DND-41 (cell line): ENCODE results near the gene ATP9B.

Experiments used
- ATAC-seq: fragments of 200-7000 bp; cut with Tn5 transposase; 3 replicates; pipeline ENCODE4 v1.9.1; 2021; ENCODE audit warnings: low read depth; ENCODE audit not compliant: insufficient read depth
- DNase-seq: peaks from one replicate; pipeline ENCODE4 v3.0.0-alpha.2; 2020
- H2AFZ ChIP-seq: 2 replicates; pipeline ENCODE4 v1.6.0; 2012; ENCODE audit warnings: low read depth, low read length
- H3K27ac ChIP-seq: 2 replicates; pipeline ENCODE4 v1.5.1; 2012; ENCODE audit warnings: low read length, inconsistent platforms
- H3K27me3 ChIP-seq: fragments of 200-600 bp; sonication (generic); 2 replicates; pipeline ENCODE4 v1.6.0; 2012; ENCODE audit warnings: low read length, mild to moderate bottlenecking, inconsistent platforms; ENCODE audit not compliant: insufficient read depth, poor library complexity
- H3K36me3 ChIP-seq: 2 replicates; pipeline ENCODE4 v1.5.1; 2012; ENCODE audit warnings: low read length, inconsistent platforms; ENCODE audit not compliant: insufficient read depth
- H3K4me1 ChIP-seq: 2 replicates; pipeline ENCODE4 v1.5.1; 2012; ENCODE audit warnings: mild to moderate bottlenecking, low read length; ENCODE audit not compliant: insufficient read depth
- H3K4me2 ChIP-seq: 2 replicates; pipeline ENCODE4 v1.6.0; 2012; ENCODE audit warnings: mild to moderate bottlenecking, moderate library complexity, low read length, inconsistent platforms; ENCODE audit not compliant: insufficient read depth
- H3K4me3 ChIP-seq, 2 experiments: fragments of 200-600 bp in 1 of 2; shearing (Covaris generic) in 1 of 2; 2 replicates each; pipeline ENCODE4 v1.5.1; 2012 to 2016; ENCODE audit warnings: inconsistent platforms in 2 of 2, low read length in 2 of 2, mild to moderate bottlenecking in 2 of 2, low read depth in 1 of 2, moderate library complexity in 1 of 2
- H3K79me2 ChIP-seq: 2 replicates; pipeline ENCODE4 v1.6.0; 2012; ENCODE audit warnings: low read length, inconsistent platforms; ENCODE audit not compliant: insufficient read depth
- H3K9ac ChIP-seq: 2 replicates; pipeline ENCODE4 v1.6.0; 2012; ENCODE audit warnings: low read depth, mild to moderate bottlenecking, inconsistent platforms, low read length, moderate library complexity
- H3K9me3 ChIP-seq: 2 replicates; pipeline ENCODE4 v1.5.1; 2012; ENCODE audit warnings: low read length, moderate library complexity, mild to moderate bottlenecking, inconsistent platforms; ENCODE audit not compliant: insufficient read depth, severe bottlenecking
- H4K20me1 ChIP-seq: 2 replicates; pipeline ENCODE4 v1.6.0; 2012; ENCODE audit warnings: low read length; ENCODE audit not compliant: insufficient read depth
- CTCF ChIP-seq: IDR thresholded peaks from 2 replicates; pipeline ENCODE4 v1.5.1; 2012; ENCODE audit warnings: borderline replicate concordance, low read length, moderate library complexity, mild to moderate bottlenecking; ENCODE audit not compliant: poor library complexity, severe bottlenecking; ENCODE audit errors: extremely low read depth
- EZH2 ChIP-seq: IDR thresholded peaks from 3 replicates; pipeline ENCODE4 v1.6.1; 2012; ENCODE audit warnings: borderline replicate concordance, low read depth, mild to moderate bottlenecking, moderate library complexity, low read length, inconsistent platforms; ENCODE audit not compliant: severe bottlenecking

ATP9B gene

GRCh38 chr18:79151191-79151590, 82.0 kb downstream of the ATP9B start:
- DNase-seq (no peak), ATAC-seq (no peak)
- no peak overlapping the region for H3K9ac ChIP-seq
- peaks cover 27% of the 10 kb centered on the region; the same call in 1 of the 2 replicates for H3K36me3 ChIP-seq
- TF ChIP-seq EZH2 (no peak), CTCF (no peak)
- H3K4me2 ChIP-seq: no peak overlapping the region
- no peaks in the 10 kb centered on the region for H3K79me2 ChIP-seq
- H3K27ac ChIP-seq: no peak overlapping the region
- H3K9me3 ChIP-seq: no peaks in the 10 kb centered on the region
- H3K4me3 ChIP-seq: no peak overlapping the region
- H3K27me3 ChIP-seq: no peaks in the 10 kb centered on the region
- H4K20me1 ChIP-seq: no peaks in the 10 kb centered on the region
- H2AFZ ChIP-seq: no peak overlapping the region
- no peaks in the 10 kb centered on the region for H3K4me1 ChIP-seq

- Histone ChIP-seq H4K20me1 (no peaks in the 10 kb centered on the region), H3K79me2 (no peaks in the 10 kb centered on the region), H3K27me3 (no peaks in the 10 kb centered on the region), H3K27ac (no peak overlapping the region), H2AFZ (no peak overlapping the region), H3K4me1 (no peaks in the 10 kb centered on the region), H3K9ac (no peak overlapping the region), H3K9me3 (no peaks in the 10 kb centered on the region), H3K4me3 (no peak overlapping the region), H3K36me3 (peaks cover 32% of the 10 kb centered on the region; the same call in 1 of the 2 replicates), H3K4me2 (no peak overlapping the region)
- ATAC-seq (no peak), DNase-seq (no peak)
- no peak for TF ChIP-seq CTCF
- no peak for TF ChIP-seq EZH2
Measured at GRCh38 chr18:79156327-79156726, 87.1 kb downstream of the ATP9B start.

GRCh38 chr18:79164706-79165105, 95.5 kb downstream of the ATP9B start:
- Histone ChIP-seq H3K4me2 (no peak overlapping the region), H3K9ac (no peak overlapping the region), H3K27ac (no peak overlapping the region), H4K20me1 (no peaks in the 10 kb centered on the region), H3K27me3 (no peaks in the 10 kb centered on the region), H3K4me1 (no peaks in the 10 kb centered on the region), H3K79me2 (no peaks in the 10 kb centered on the region), H3K9me3 (no peaks in the 10 kb centered on the region), H3K36me3 (peaks cover 32% of the 10 kb centered on the region), H2AFZ (no peak overlapping the region), H3K4me3 (no peak overlapping the region)
- DNase-seq (no peak), ATAC-seq (no peak)
- TF ChIP-seq EZH2 (no peak), CTCF (no peak)

DNA sequence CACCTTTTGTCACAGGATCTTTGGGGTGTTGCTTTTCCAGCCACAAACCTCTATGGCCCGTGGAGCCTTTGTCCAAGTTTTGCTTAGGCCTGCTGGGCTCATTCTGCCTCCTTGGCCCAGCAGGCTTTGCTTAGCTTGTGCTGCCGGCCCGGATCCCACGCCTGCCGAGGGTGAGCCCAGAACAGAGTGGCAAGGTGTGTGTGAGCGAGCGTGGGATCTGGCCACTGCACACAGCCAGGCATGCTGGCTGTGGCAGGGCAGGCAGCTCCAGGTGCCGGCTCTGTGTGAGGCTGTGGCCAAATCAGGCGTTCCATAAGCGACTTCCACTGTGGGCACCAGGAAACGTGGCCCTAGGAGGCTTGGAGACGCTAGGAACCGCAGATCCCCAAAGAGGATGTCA, 97.5 kb downstream of the ATP9B start:
- no peak overlapping the region for H3K4me2 ChIP-seq
- no peak overlapping the region for H3K27ac ChIP-seq
- H3K9me3 ChIP-seq: no peaks in the 10 kb centered on the region
- H3K9ac ChIP-seq: no peak overlapping the region
- H4K20me1 ChIP-seq: no peaks in the 10 kb centered on the region
- DNase-seq (no peak), ATAC-seq (no peak)
- no peak overlapping the region for H2AFZ ChIP-seq
- TF ChIP-seq CTCF: no peak
- no peak for TF ChIP-seq EZH2
- no peaks in the 10 kb centered on the region for H3K27me3 ChIP-seq
- H3K4me1 ChIP-seq: no peaks in the 10 kb centered on the region
- H3K4me3 ChIP-seq: no peak overlapping the region
- H3K79me2 ChIP-seq: no peaks in the 10 kb centered on the region
- peaks cover 35% of the 10 kb centered on the region for H3K36me3 ChIP-seq
